ENCODE data around the gene CR2.
"Not testable (repeated sequence)": the region's sequence is repeated elsewhere in the genome, so short reads cannot be mapped to it uniquely, and the experiment has no call there.

CR2 gene

DNA sequence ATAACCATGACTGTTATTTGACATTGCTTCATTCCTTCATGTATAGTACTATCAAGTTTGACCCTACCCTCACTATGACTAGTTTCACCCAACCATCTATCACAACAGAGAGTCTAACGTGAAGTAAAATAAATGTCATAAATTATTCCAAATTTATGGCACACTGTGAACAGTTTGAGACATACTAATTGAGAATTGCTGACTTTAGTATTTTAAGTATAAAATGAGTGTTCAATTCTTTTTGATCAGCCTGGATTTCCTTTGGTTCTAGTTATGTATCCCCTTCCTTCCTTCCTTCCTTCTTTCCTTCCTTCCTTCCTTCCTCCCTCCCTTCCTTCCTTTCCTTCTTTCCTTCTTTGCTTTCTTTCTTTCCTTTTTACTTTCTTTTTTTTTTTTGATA lies 56.3 kb downstream of the CR2 start:
- DNase-seq (ENCODE audit: low read depth) = no peak
- Histone ChIP-seq H3K9ac (ENCODE audit: low read length) (no peak overlapping the region), H3K36me3 (ENCODE audit: control insufficient read depth, insufficient read depth, low read length, severe bottlenecking) (no peaks in the 10 kb centered on the region), H3K27me3 (replicated peaks; ENCODE audit: control insufficient read depth, insufficient read depth, low read length) (peaks cover 22% of the 10 kb centered on the region), H3K9me3 (ENCODE audit: control insufficient read depth, low read length) (no peaks in the 10 kb centered on the region), H3K4me1 (ENCODE audit: control insufficient read depth, insufficient read depth, low read length) (no peaks in the 10 kb centered on the region), H3K4me3 (ENCODE audit: low read length) (no peak overlapping the region)

GRCh38 chr1:207514890-207515289 lies 60.8 kb downstream of the CR2 start:
- Histone ChIP-seq H3K27me3 (replicated peaks; ENCODE audit: control insufficient read depth, insufficient read depth, low read length) (peaks cover 5% of the 10 kb centered on the region), H3K4me3 (ENCODE audit: low read length) (no peak overlapping the region), H3K9ac (ENCODE audit: low read length) (no peak overlapping the region), H3K4me1 (ENCODE audit: control insufficient read depth, insufficient read depth, low read length) (no peaks in the 10 kb centered on the region), H3K36me3 (ENCODE audit: control insufficient read depth, insufficient read depth, low read length, severe bottlenecking) (no peaks in the 10 kb centered on the region), H3K9me3 (ENCODE audit: control insufficient read depth, low read length) (no peaks in the 10 kb centered on the region)
- DNase-seq (ENCODE audit: low read depth) = no peak

GRCh38 chr1:207516729-207517128 lies 62.6 kb downstream of the CR2 start:
- no peaks in the 10 kb centered on the region for H3K4me1 ChIP-seq (ENCODE audit: control insufficient read depth, insufficient read depth, low read length)
- no peak overlapping the region for H3K9ac ChIP-seq (ENCODE audit: low read length)
- H3K9me3 ChIP-seq (ENCODE audit: control insufficient read depth, low read length) = no peaks in the 10 kb centered on the region
- H3K4me3 ChIP-seq (ENCODE audit: low read length) = no peak overlapping the region
- DNase-seq (ENCODE audit: low read depth) = no peak
- H3K36me3 ChIP-seq (ENCODE audit: control insufficient read depth, insufficient read depth, low read length, severe bottlenecking) = no peaks in the 10 kb centered on the region
- H3K27me3 ChIP-seq (replicated peaks; ENCODE audit: control insufficient read depth, insufficient read depth, low read length) = no peaks in the 10 kb centered on the region

GRCh38 chr1:207518608-207519236 lies 64.6 kb downstream of the CR2 start:
- DNase-seq (ENCODE audit: low read depth) = no peak
- Histone ChIP-seq H3K36me3 (ENCODE audit: control insufficient read depth, insufficient read depth, low read length, severe bottlenecking) (no peaks in the 10 kb centered on the region), H3K9me3 (ENCODE audit: control insufficient read depth, low read length) (no peaks in the 10 kb centered on the region), H3K4me3 (ENCODE audit: low read length) (no peak overlapping the region), H3K4me1 (ENCODE audit: control insufficient read depth, insufficient read depth, low read length) (no peaks in the 10 kb centered on the region), H3K9ac (ENCODE audit: low read length) (no peak overlapping the region), H3K27me3 (replicated peaks; ENCODE audit: control insufficient read depth, insufficient read depth, low read length) (no peaks in the 10 kb centered on the region)

- H3K27me3 ChIP-seq (replicated peaks; ENCODE audit: control insufficient read depth, insufficient read depth, low read length) = no peaks in the 10 kb centered on the region
- no peak overlapping the region for H3K9ac ChIP-seq (ENCODE audit: low read length)
- no peak for DNase-seq (ENCODE audit: low read depth)
- no peaks in the 10 kb centered on the region for H3K36me3 ChIP-seq (ENCODE audit: control insufficient read depth, insufficient read depth, low read length, severe bottlenecking)
- H3K9me3 ChIP-seq (ENCODE audit: control insufficient read depth, low read length) = no peaks in the 10 kb centered on the region
- no peak overlapping the region for H3K4me3 ChIP-seq (ENCODE audit: low read length)
- no peaks in the 10 kb centered on the region for H3K4me1 ChIP-seq (ENCODE audit: control insufficient read depth, insufficient read depth, low read length)
These were observed 65.6 kb downstream of the CR2 start for GRCh38 chr1:207519505-207520399.

DNA sequence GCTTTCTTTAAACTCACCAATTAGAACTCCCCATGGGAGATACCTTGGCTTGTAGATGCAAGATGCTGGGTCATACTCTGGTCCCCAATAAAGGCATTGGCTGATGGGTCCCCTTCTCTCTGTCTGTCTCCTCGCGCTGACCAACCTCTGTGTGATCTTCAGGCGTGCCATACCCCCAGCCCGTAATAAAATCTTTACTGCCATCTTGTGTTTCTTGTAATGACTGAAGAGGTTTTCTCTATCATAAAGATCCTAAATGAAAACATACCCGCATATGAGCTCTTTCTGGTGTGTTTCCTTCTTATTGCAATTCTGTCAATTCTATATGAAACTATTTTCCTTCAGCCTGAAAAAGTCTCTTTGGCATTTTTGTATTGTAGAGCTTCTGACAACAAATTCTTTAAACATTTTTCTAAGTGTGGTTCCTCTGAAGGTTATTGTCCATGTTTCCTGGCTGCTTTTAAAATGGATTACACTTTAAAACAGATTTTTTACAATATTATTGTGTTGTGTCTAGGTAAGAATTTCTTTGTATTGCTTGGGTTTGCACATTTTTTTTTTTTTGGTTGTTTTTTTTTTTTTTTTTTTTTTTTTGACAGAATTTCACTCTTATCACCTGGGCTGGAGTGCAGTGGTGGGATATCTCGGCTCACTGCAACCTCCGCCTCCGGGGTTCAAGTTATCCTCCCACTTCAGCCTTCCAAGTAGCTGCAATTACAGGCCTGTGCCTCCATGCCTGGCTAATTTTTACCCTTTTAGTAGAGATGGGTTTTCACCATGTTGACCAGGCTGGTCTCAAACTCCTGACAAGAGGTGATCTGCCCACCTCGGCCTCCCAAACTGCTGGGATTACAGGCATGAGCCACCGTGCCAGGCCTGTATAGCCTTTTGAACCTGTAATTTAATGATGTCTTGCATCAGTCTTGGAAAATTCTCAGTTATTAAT lies 66.5 kb downstream of the CR2 start:
- H3K36me3 ChIP-seq (ENCODE audit: control insufficient read depth, insufficient read depth, low read length, severe bottlenecking); H3K27me3 ChIP-seq (replicated peaks; ENCODE audit: control insufficient read depth, insufficient read depth, low read length); H3K9ac ChIP-seq (ENCODE audit: low read length); H3K4me3 ChIP-seq (ENCODE audit: low read length); DNase-seq (ENCODE audit: low read depth); H3K4me1 ChIP-seq (ENCODE audit: control insufficient read depth, insufficient read depth, low read length); H3K9me3 ChIP-seq (ENCODE audit: control insufficient read depth, low read length): not testable (repeated sequence)

DNA sequence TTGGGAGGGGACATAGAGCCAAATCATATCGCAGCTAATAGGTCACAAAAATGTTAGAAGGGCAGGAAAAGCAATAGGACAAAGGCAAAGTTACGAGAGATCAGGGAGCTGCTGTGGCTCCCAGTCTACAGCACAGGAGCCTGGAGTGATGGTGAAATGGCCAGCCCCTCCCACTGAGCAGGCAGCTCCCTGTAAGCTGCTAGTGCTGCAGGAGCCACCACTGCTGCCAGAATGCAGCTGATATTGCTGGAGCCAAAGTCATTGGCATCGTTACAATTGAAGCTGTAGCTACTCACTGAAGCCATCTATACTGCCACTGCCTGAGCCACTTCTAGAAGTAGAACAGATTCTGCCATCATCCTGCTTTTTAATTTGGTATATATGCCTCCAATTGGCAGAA lies 71.1 kb downstream of the CR2 start:
- not testable (repeated sequence) for H3K36me3 ChIP-seq (ENCODE audit: control insufficient read depth, insufficient read depth, low read length, severe bottlenecking); H3K4me3 ChIP-seq (ENCODE audit: low read length); DNase-seq (ENCODE audit: low read depth)

DNA sequence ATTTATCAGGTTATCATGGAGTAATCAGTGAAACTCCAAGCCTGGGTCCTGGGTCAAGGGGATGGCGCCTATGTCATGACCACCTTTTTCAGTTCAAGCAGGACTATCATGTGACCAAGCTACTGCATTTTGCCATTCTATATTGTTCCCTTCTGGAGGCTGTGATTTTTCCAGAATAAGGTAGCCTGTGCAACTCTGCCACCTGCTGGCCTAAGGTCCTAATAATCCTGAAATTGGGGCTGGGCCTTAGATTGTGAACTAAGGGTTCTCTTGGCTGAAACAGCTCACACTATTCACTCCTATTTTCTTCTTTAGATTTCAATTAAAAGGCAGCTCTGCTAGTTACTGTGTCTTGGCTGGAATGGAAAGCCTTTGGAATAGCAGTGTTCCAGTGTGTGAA lies 74.3 kb downstream of the CR2 start:
- H3K9me3 ChIP-seq (ENCODE audit: control insufficient read depth, low read length); H3K9ac ChIP-seq (ENCODE audit: low read length); H3K4me1 ChIP-seq (ENCODE audit: control insufficient read depth, insufficient read depth, low read length); H3K27me3 ChIP-seq (replicated peaks; ENCODE audit: control insufficient read depth, insufficient read depth, low read length); H3K36me3 ChIP-seq (ENCODE audit: control insufficient read depth, insufficient read depth, low read length, severe bottlenecking); H3K4me3 ChIP-seq (ENCODE audit: low read length); DNase-seq (ENCODE audit: low read depth): not testable (repeated sequence)

More for the DNA sequence above, 71.1 kb downstream of the CR2 start:
- not testable (repeated sequence) for H3K9ac ChIP-seq (ENCODE audit: low read length); H3K4me1 ChIP-seq (ENCODE audit: control insufficient read depth, insufficient read depth, low read length); H3K27me3 ChIP-seq (replicated peaks; ENCODE audit: control insufficient read depth, insufficient read depth, low read length); H3K9me3 ChIP-seq (ENCODE audit: control insufficient read depth, low read length)

DNA sequence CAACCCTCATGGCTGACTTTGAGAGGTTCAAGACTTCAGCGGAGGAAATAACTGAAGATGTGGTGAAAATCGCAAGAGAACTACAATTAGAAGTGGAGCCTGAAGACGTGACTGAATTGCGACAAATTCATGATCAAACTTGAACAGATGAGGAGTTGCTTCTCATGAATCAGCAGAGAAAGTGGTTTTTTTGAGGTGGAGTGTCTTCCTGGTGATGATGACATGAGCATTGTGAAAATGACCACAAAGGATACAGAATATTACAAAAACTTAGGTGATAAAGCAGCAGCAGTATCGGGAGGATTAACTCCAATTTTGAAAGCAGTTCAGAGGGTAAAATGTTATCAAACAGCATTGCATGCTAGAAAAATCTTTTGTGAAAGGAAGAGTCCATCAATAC lies 82.1 kb downstream of the CR2 start:
- H3K9me3 ChIP-seq (ENCODE audit: control insufficient read depth, low read length); H3K9ac ChIP-seq (ENCODE audit: low read length); DNase-seq (ENCODE audit: low read depth); H3K36me3 ChIP-seq (ENCODE audit: control insufficient read depth, insufficient read depth, low read length, severe bottlenecking); H3K4me3 ChIP-seq (ENCODE audit: low read length); H3K4me1 ChIP-seq (ENCODE audit: control insufficient read depth, insufficient read depth, low read length); H3K27me3 ChIP-seq (replicated peaks; ENCODE audit: control insufficient read depth, insufficient read depth, low read length): not testable (repeated sequence)
